Caki2 (cell line): ENCODE data around the gene ITIH4. TPM values are rescaled to one million over a fixed set of nuclear protein-coding genes. Genes with fewer than 3 reads are reported as not detected.

Source experiments
- DNase-seq: peaks from one replicate; pipeline ENCODE4 v3.0.0-alpha.2; 2015; ENCODE audit warnings: low read depth
- in situ Hi-C: cut with HindIII; loops from 2 replicates; pipeline ENCODE4 v1.10.0; 2016; ENCODE audit warnings: low sequenced_read_pairs, low pct_unique_long_range_greater_than_20kb, mixed read lengths
- total RNA-seq: library from RNA; depleted of rRNA; stranded (reverse); fragments of >200 nt; shearing (Covaris generic); gene quantifications from 2 replicates; pipeline ENCODE4 v1.2.3, GENCODE V29; 2014; ENCODE audit warnings: low replicate concordance

Gene ITIH4
- total RNA-seq, 1 experiment from 2014 or later = not detected

- in situ Hi-C loops = no loop called here
These were observed 38.5 kb downstream of the ITIH4 start for GRCh38 chr3:52791928-52792327.

GRCh38 chr3:52791366-52791765, 39.1 kb downstream of the ITIH4 start:
- in situ Hi-C loops = no loop called here

More at GRCh38 chr3:52791928-52792327, 38.5 kb downstream of the ITIH4 start:
- no peak for DNase-seq

GRCh38 chr3:52790741-52791140, 39.7 kb downstream of the ITIH4 start:
- no peak for DNase-seq
- in situ Hi-C loops = no loop called here

More at GRCh38 chr3:52791366-52791765, 39.1 kb downstream of the ITIH4 start:
- no peak for DNase-seq

- no peak for DNase-seq
- in situ Hi-C loops = no loop called here
These were observed 40.1 kb downstream of the ITIH4 start for GRCh38 chr3:52790337-52790736.

- in situ Hi-C loops = no loop called here
- DNase-seq = no peak
These were observed 40.8 kb downstream of the ITIH4 start for GRCh38 chr3:52789746-52790040.

GRCh38 chr3:52788890-52789745, 41.4 kb downstream of the ITIH4 start:
- in situ Hi-C loops = no loop called here
- DNase-seq = no peak

- in situ Hi-C loops = no loop called here
- DNase-seq = no peak
These were observed 42.5 kb downstream of the ITIH4 start for GRCh38 chr3:52787672-52788625.

- DNase-seq = no peak
- in situ Hi-C loops = no loop called here
These were observed 43.2 kb downstream of the ITIH4 start for GRCh38 chr3:52787246-52787645.

GRCh38 chr3:52786330-52787215, 43.9 kb downstream of the ITIH4 start:
- in situ Hi-C loops = no loop called here
- DNase-seq = no peak

- in situ Hi-C loops = no loop called here
- DNase-seq = no peak
These were observed 45.4 kb downstream of the ITIH4 start for GRCh38 chr3:52784931-52785590.

GRCh38 chr3:52784021-52784621, 46.4 kb downstream of the ITIH4 start:
- DNase-seq = no peak
- in situ Hi-C loops = no loop called here

GRCh38 chr3:52783211-52783555, 47.3 kb downstream of the ITIH4 start:
- in situ Hi-C loops = no loop called here
- no peak for DNase-seq

GRCh38 chr3:52782412-52783210, 47.9 kb downstream of the ITIH4 start:
- no peak for DNase-seq
- in situ Hi-C loops = no loop called here

GRCh38 chr3:52781741-52782140, 48.7 kb downstream of the ITIH4 start:
- in situ Hi-C loops = no loop called here

GRCh38 chr3:52779837-52780585, 50.5 kb downstream of the ITIH4 start:
- DNase-seq = no peak
- in situ Hi-C loops = no loop called here

More at GRCh38 chr3:52781741-52782140, 48.7 kb downstream of the ITIH4 start:
- no peak for DNase-seq
